ENCODE results near the gene PMVK. TPM values are rescaled to one million over a fixed set of nuclear protein-coding genes. Genes with fewer than 3 reads are reported as not detected.
"Not testable (repeated sequence)": the region's sequence is repeated elsewhere in the genome, so short reads cannot be mapped to it uniquely, and the experiment has no call there.

The PMVK gene
- polyA plus RNA-seq, 3 donors = 17.2 to 43.2 (median 41.9) TPM

DNA sequence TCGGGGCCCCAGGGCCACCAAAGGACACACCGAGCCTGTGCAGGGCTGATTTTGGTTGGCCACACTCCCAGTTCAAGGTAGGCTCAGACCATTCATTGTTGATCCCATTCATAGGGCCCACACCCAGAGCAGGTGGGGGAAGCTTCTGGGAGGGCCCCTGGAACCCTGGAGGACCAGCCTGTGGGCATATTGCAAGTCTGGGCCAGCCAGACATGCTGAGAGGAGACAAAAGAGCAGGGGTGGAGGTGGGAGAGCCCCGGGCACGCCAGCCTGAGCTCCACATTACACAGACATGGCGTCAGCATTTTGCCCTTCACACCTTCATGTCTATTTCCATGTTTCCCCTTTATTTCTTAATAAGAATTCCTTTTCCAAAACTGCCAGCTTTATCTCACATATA lies 25.7 kb downstream of the PMVK start:
- Histone ChIP-seq H3K36me3 (replicated peaks in 1 of 2; ENCODE audit: control insufficient read depth in 1 of 2, insufficient read depth in 2 of 2, low read length in 2 of 2) (no peaks in the 10 kb centered on the region), H3K9ac (ENCODE audit: insufficient read depth, low read length, poor library complexity, severe bottlenecking) (no peak overlapping the region), H3K27ac (ENCODE audit: low read depth in 1 of 2, low read length in 2 of 2) (no peak overlapping the region), H2AFZ (ENCODE audit: insufficient read depth, low read depth, low read length, poor library complexity, severe bottlenecking) (no peak overlapping the region), H3K27me3 (ENCODE audit: control insufficient read depth in 2 of 2, insufficient read depth in 2 of 2, low read length in 2 of 2) (no peaks in the 10 kb centered on the region), H3K4me2 (replicated peaks; ENCODE audit: extremely low read depth, low read length, poor library complexity, severe bottlenecking) (no peak overlapping the region), H3K79me2 (ENCODE audit: insufficient read depth, low read length) (no peaks in the 10 kb centered on the region), H3K9me3 (replicated peaks in 1 of 2; ENCODE audit: control insufficient read depth in 1 of 2, insufficient read depth in 1 of 2, low read length in 2 of 2) (peaks cover 0 to 6% of the 10 kb centered on the region in 2 donors), H3K4me1 (ENCODE audit: control insufficient read depth in 1 of 2, insufficient read depth in 2 of 2, low read length in 2 of 2) (no peaks in the 10 kb centered on the region), H4K20me1 (ENCODE audit: insufficient read depth, low read length) (no peaks in the 10 kb centered on the region), H3K4me3 (replicated peaks in 1 of 3; ENCODE audit: low read depth in 2 of 3, low read length in 3 of 3) (no peak overlapping the region)
- no peak for TF ChIP-seq CTCF (IDR thresholded peaks at IDR 0.05)
- Mint-ChIP-seq H3K9me3 (peaks cover 5 to 10% (median 8%) of the 10 kb centered on the region in 7 donors), H3K27ac (no peak overlapping the region), H3K4me1 (no peaks in the 10 kb centered on the region), H3K36me3 (peaks cover 8 to 11% of the 10 kb centered on the region in 2 donors), H3K27me3 (ENCODE audit: low read depth in 3 of 3) (peaks cover 1 to 2% (median 2%) of the 10 kb centered on the region in 3 donors), H3K4me3 (no peak overlapping the region)
- DNase-seq = no peak
- no CpG with 5 or more reads among the region's 5 CpGs for WGBS (ENCODE audit: insufficient coverage)
- intact Hi-C loops (cut with micrococcal nuclease) = no loop called here

- Histone ChIP-seq H3K4me1 (ENCODE audit: control insufficient read depth in 1 of 2, insufficient read depth in 2 of 2, low read length in 2 of 2) (no peaks in the 10 kb centered on the region), H3K36me3 (replicated peaks in 1 of 2; ENCODE audit: control insufficient read depth in 1 of 2, insufficient read depth in 2 of 2, low read length in 2 of 2) (no peaks in the 10 kb centered on the region), H3K9ac (ENCODE audit: insufficient read depth, low read length, poor library complexity, severe bottlenecking) (no peak overlapping the region), H4K20me1 (ENCODE audit: insufficient read depth, low read length) (no peaks in the 10 kb centered on the region), H3K79me2 (ENCODE audit: insufficient read depth, low read length) (no peaks in the 10 kb centered on the region), H2AFZ (ENCODE audit: insufficient read depth, low read depth, low read length, poor library complexity, severe bottlenecking) (no peak overlapping the region), H3K4me2 (replicated peaks; ENCODE audit: extremely low read depth, low read length, poor library complexity, severe bottlenecking) (no peak overlapping the region), H3K4me3 (replicated peaks in 1 of 3; ENCODE audit: low read depth in 2 of 3, low read length in 3 of 3) (no peak overlapping the region), H3K9me3 (replicated peaks in 1 of 2; ENCODE audit: control insufficient read depth in 1 of 2, insufficient read depth in 1 of 2, low read length in 2 of 2) (peaks cover 0 to 6% of the 10 kb centered on the region in 2 donors), H3K27ac (ENCODE audit: low read depth in 1 of 2, low read length in 2 of 2) (no peak overlapping the region), H3K27me3 (ENCODE audit: control insufficient read depth in 2 of 2, insufficient read depth in 2 of 2, low read length in 2 of 2) (no peaks in the 10 kb centered on the region)
- WGBS (ENCODE audit: insufficient coverage) = 90% methylated on average over 2 of the region's 5 CpGs
- no peak for DNase-seq
- no peak overlapping the region for H3K4me3 Mint-ChIP-seq
- intact Hi-C loops (cut with micrococcal nuclease) = no loop called here
- no peak for TF ChIP-seq CTCF (IDR thresholded peaks at IDR 0.05)
- no peak overlapping the region for H3K27ac Mint-ChIP-seq
- H3K4me1 Mint-ChIP-seq = no peaks in the 10 kb centered on the region
- H3K36me3 Mint-ChIP-seq = peaks cover 6% of the 10 kb centered on the region in 2 donors
- peaks cover 0 to 2% (median 1%) of the 10 kb centered on the region in 3 donors for H3K27me3 Mint-ChIP-seq (ENCODE audit: low read depth in 3 of 3)
- H3K9me3 Mint-ChIP-seq = peaks cover 5 to 10% (median 8%) of the 10 kb centered on the region in 7 donors
Observed at GRCh38 chr1:154908937-154909336, 27.6 kb downstream of the PMVK start.

DNA sequence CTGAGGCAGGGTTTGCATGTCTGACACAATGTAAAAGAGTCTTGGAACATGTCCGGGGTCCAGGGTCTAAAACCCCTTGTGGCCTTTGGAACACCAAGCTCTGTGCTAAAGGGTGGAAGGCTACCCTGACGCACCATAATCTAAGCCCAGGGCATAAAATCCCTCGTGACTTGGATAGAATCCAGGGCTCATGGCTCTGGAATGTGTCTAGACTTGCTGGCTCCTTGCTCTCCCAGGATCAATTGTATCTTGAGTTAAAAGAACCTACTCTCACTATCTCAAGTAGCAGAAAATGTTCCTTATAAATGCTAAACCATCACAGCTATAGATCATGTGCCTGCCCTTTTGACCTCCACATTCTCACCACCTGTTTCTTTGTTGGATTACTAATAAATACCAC lies 28.4 kb downstream of the PMVK start:
- H3K9ac ChIP-seq (ENCODE audit: insufficient read depth, low read length, poor library complexity, severe bottlenecking); DNase-seq; H3K27ac ChIP-seq (ENCODE audit: low read depth in 1 of 2, low read length in 2 of 2); H3K36me3 ChIP-seq (replicated peaks in 1 of 2; ENCODE audit: control insufficient read depth in 1 of 2, insufficient read depth in 2 of 2, low read length in 2 of 2); H3K27me3 ChIP-seq (ENCODE audit: control insufficient read depth in 2 of 2, insufficient read depth in 2 of 2, low read length in 2 of 2); H3K4me3 Mint-ChIP-seq; H4K20me1 ChIP-seq (ENCODE audit: insufficient read depth, low read length); H3K4me3 ChIP-seq (replicated peaks in 1 of 3; ENCODE audit: low read depth in 2 of 3, low read length in 3 of 3); H3K9me3 ChIP-seq (replicated peaks in 1 of 2; ENCODE audit: control insufficient read depth in 1 of 2, insufficient read depth in 1 of 2, low read length in 2 of 2); H3K4me2 ChIP-seq (replicated peaks; ENCODE audit: extremely low read depth, low read length, poor library complexity, severe bottlenecking); H3K79me2 ChIP-seq (ENCODE audit: insufficient read depth, low read length); H2AFZ ChIP-seq (ENCODE audit: insufficient read depth, low read depth, low read length, poor library complexity, severe bottlenecking); H3K36me3 Mint-ChIP-seq; intact Hi-C loops (cut with micrococcal nuclease); H3K27me3 Mint-ChIP-seq (ENCODE audit: low read depth in 3 of 3); H3K4me1 ChIP-seq (ENCODE audit: control insufficient read depth in 1 of 2, insufficient read depth in 2 of 2, low read length in 2 of 2); H3K4me1 Mint-ChIP-seq: not testable (repeated sequence)
- H3K27ac Mint-ChIP-seq = peak overlapping the region in 1 of 7 donors; percentile 17
- peaks cover 5 to 10% (median 8%) of the 10 kb centered on the region in 7 donors for H3K9me3 Mint-ChIP-seq
- WGBS (ENCODE audit: insufficient coverage) = no CpG with 5 or more reads among the region's 3 CpGs
